ENCODE measurements around the gene SF3B3.
"Not testable (repeated sequence)": the region's sequence is repeated elsewhere in the genome, so short reads cannot be mapped to it uniquely, and the experiment has no call there.

Gene SF3B3

DNA sequence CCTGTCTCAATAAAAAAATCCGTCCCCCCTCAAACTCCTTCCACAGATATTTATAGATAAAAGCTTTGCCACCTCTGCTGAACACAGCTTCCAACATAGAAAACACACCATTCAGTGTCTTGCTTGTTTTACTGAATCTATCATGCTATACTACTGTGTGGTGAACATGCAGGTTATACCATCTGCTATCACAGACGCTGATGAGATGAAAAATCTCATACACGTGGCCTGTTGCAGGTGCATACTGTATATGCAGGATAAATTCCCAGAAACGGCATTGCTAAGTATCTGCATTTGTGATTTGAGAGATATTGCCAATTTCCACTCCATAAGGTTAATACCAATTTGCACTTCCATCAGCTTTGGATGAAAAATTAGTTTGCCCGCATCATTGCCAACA, 92.3 kb downstream of the SF3B3 start:
- no peak for DNase-seq (ENCODE audit: low read depth in 2 of 2)

DNA sequence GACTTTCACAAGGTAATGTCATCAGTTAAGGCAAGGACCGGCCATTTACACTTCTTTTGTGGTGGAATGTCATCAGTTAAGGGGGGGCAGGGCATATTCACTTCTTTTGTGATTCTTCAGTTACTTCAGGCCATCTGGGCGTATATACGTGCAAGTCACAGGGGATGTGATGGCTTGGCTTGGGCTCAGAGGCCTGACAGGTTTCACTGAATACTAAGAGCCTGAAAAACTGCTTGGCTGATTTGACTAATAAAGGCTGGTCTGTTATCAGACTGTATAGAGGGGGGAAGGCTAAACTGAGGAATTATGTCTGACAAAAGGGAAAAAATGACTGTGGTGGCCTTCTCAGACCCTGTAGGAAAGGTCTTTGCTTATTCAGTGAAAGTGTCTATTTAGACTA, 98.2 kb downstream of the SF3B3 start:
- not testable (repeated sequence) for DNase-seq (ENCODE audit: low read depth in 2 of 2)

All from activated CD4-positive, alpha-beta T cell treated with anti-CD3 and anti-CD28 coated beads for 24 hours (primary cell).